HepG2 (cell line): Measurements from ENCODE around the gene UBAC2. TPM values are rescaled to one million over a fixed set of nuclear protein-coding genes. Genes with fewer than 3 reads are reported as not detected.
A peak's percentile ranks its signal among the peaks of the same experiment; 100 is the strongest.

Experiments
- ATAC-seq: fragments of 200-7000 bp; cut with Tn5 transposase; 3 replicates; pipeline ENCODE4 v1.9.1; 2020; ENCODE audit warnings: mild to moderate bottlenecking, moderate library complexity
- BruUV-seq: library from RNA; stranded (reverse); fragments of 400-500 nt; replicated peaks from 2 replicates; lab custom pipeline; 2021; lab: Mats Ljungman, UMichigan
- CTCF ChIA-PET: fragments of 300-600 bp; formaldehyde crosslinking; extraction: SDS; loops from one replicate; lab custom pipeline; 2021; ENCODE audit warnings: low total read pairs, inconsistent platforms, low intra/inter-chr PET ratio; lab: Yijun Ruan, JAX
- POLR2A ChIA-PET: fragments of 350-600 bp; sonication (Branson Sonifier 250); formaldehyde crosslinking; loops from one replicate; lab custom pipeline; 2020; ENCODE audit warnings: antibody characterized with exemption, inconsistent platforms; lab: Yijun Ruan, JAX
- DNase-seq: peaks from one replicate; pipeline ENCODE4 v3.0.0-alpha.2; 2015; ENCODE audit warnings: low spot score
- FAIRE-seq: peaks from 3 replicates; lab custom pipeline; 2011; peaks lifted over from hg19 to GRCh38; lab: Jason Lieb, UNC
- H2AFZ ChIP-seq: one replicate; pipeline ENCODE4 v1.6.1; 2011; ENCODE audit warnings: low read length, inconsistent platforms
- H3K27ac ChIP-seq: fragments of 300-600 bp; 3 replicates; pipeline ENCODE4 v1.8.0; 2011; ENCODE audit warnings: mixed run types, mild to moderate bottlenecking, mixed read lengths, low read length, inconsistent platforms; ENCODE audit not compliant: insufficient read depth; ENCODE audit errors: extremely low read length
- H3K27me3 ChIP-seq, 2 experiments: fragments of 200-600 bp in 1 of 2; 2 replicates in 1 of 2; 3 replicates in 1 of 2; pipeline versions ENCODE4 v1.6.0 to v1.8.0; 2011; ENCODE audit warnings: low read length in 2 of 2, mild to moderate bottlenecking in 2 of 2, moderate library complexity in 2 of 2, inconsistent platforms in 1 of 2; ENCODE audit not compliant: insufficient read depth in 2 of 2, control insufficient read depth in 1 of 2
- H3K36me3 ChIP-seq, 2 experiments: fragments of 200-600 bp in 1 of 2; replicated peaks in 1 of 2; 2 replicates in 1 of 2; 3 replicates in 1 of 2; pipeline versions ENCODE4 v1.5.1 to v1.8.0; 2011; ENCODE audit warnings: low read length in 2 of 2, inconsistent platforms in 1 of 2; ENCODE audit not compliant: insufficient read depth in 2 of 2, control insufficient read depth in 1 of 2
- H3K4me1 ChIP-seq: 2 replicates; pipeline ENCODE4 v1.5.1; 2012; ENCODE audit warnings: low read length, inconsistent platforms; ENCODE audit not compliant: insufficient read depth
- H3K4me2 ChIP-seq: 2 replicates; pipeline ENCODE4 v1.6.0; 2011; ENCODE audit warnings: low read depth, low read length, inconsistent platforms
- H3K4me3 ChIP-seq, 3 experiments: fragments of 200-600 bp in 1 of 3; sonication (generic), shearing (Covaris generic) in 1 of 3; replicated peaks in 1 of 3; 2 replicates each; pipeline ENCODE4 v1.5.1; 2011 to 2016; ENCODE audit warnings: low read length in 3 of 3, inconsistent platforms in 2 of 3, low read depth in 2 of 3, mild to moderate bottlenecking in 2 of 3, control low read depth in 1 of 3, mixed read lengths in 1 of 3; ENCODE audit not compliant: insufficient read depth in 1 of 3
- H3K79me2 ChIP-seq: one replicate; pipeline ENCODE4 v1.6.1; 2011; ENCODE audit warnings: low read length, inconsistent platforms; ENCODE audit not compliant: insufficient read depth
- H3K9ac ChIP-seq: 2 replicates; pipeline ENCODE4 v1.6.0; 2011; ENCODE audit warnings: mild to moderate bottlenecking, low read depth, low read length, inconsistent platforms; ENCODE audit not compliant: insufficient read depth
- H3K9me3 ChIP-seq: 2 replicates; pipeline ENCODE4 v1.5.1; 2012; ENCODE audit warnings: mild to moderate bottlenecking, low read length
- H4K20me1 ChIP-seq: 2 replicates; pipeline ENCODE4 v1.6.0; 2011; ENCODE audit warnings: inconsistent platforms, mild to moderate bottlenecking, low read length, moderate library complexity; ENCODE audit not compliant: insufficient read depth
- FOSL2 ChIP-seq: sonication (generic); formaldehyde crosslinking; IDR thresholded peaks from 2 replicates; pipeline ENCODE4 v1.4.0; 2020; ENCODE audit warnings: missing genetic modification reagents
- JUN ChIP-seq: sonication (generic); formaldehyde crosslinking; IDR thresholded peaks from 2 replicates; pipeline ENCODE4 v1.4.0; 2020; ENCODE audit warnings: mild to moderate bottlenecking, missing genetic modification reagents
- MAFF ChIP-seq: IDR thresholded peaks from 2 replicates; pipeline ENCODE4 v1.6.1; 2011; ENCODE audit warnings: low read depth, low read length, improper control_type of control experiment
- MAFK ChIP-seq, 2 experiments: IDR thresholded peaks in 1 of 2; conservative IDR thresholded peaks in 1 of 2; 2 replicates each; pipeline ENCODE4 v1.6.1; 2011; ENCODE audit warnings: improper control_type of control experiment in 2 of 2, low read length in 2 of 2
- MIER3 ChIP-seq: IDR thresholded peaks from 2 replicates; pipeline ENCODE4 v1.6.1; 2016; ENCODE audit warnings: missing compliant biosample characterization, borderline replicate concordance
- RFX5 ChIP-seq: IDR thresholded peaks from 2 replicates; pipeline ENCODE4 v1.6.1; 2011; ENCODE audit warnings: low read depth, low read length, improper control_type of control experiment
- SRY ChIP-seq: sonication (generic); formaldehyde crosslinking; IDR thresholded peaks from 2 replicates; pipeline ENCODE4 v1.8.0; 2022; ENCODE audit warnings: mild to moderate bottlenecking, missing genetic modification reagents
- ZNF12 ChIP-seq: sonication (generic); formaldehyde crosslinking; IDR thresholded peaks from 2 replicates; pipeline ENCODE4 v1.5.0; 2020; ENCODE audit warnings: missing genetic modification reagents
- ZNF3 ChIP-seq: IDR thresholded peaks from 2 replicates; pipeline ENCODE4 v1.7.0; 2017; ENCODE audit warnings: inconsistent platforms
- ZNF501 ChIP-seq: sonication (generic); formaldehyde crosslinking; IDR thresholded peaks from 2 replicates; pipeline ENCODE4 v1.5.1; 2020; ENCODE audit warnings: mild to moderate bottlenecking, moderate library complexity, missing genetic modification reagents
- ZNF512B ChIP-seq: sonication (generic); formaldehyde crosslinking; IDR thresholded peaks from 2 replicates; pipeline ENCODE4 v1.5.1; 2020; ENCODE audit warnings: missing genetic modification reagents, mild to moderate bottlenecking, borderline replicate concordance
- ZNF556 ChIP-seq: sonication (generic); formaldehyde crosslinking; IDR thresholded peaks from 2 replicates; pipeline ENCODE4 v1.4.0; 2020; ENCODE audit warnings: mild to moderate bottlenecking, missing genetic modification reagents, borderline replicate concordance
- ZNF674 ChIP-seq: sonication (generic); formaldehyde crosslinking; IDR thresholded peaks from 2 replicates; pipeline ENCODE4 v1.5.0; 2020; ENCODE audit warnings: low read depth, mild to moderate bottlenecking, missing genetic modification reagents
- ZNF749 ChIP-seq: sonication (generic); formaldehyde crosslinking; IDR thresholded peaks from 2 replicates; pipeline ENCODE4 v1.8.0; 2022; ENCODE audit warnings: mild to moderate bottlenecking, missing genetic modification reagents, moderate library complexity, borderline replicate concordance
- in situ Hi-C: cut with HindIII; loops from 2 replicates; pipeline ENCODE4 v1.10.0; 2017; ENCODE audit warnings: low pct_unique_long_range_greater_than_20kb; ENCODE audit not compliant: extremely low pct_ligation_motif_present
- intact Hi-C: fragments of 100-400 bp; cut with micrococcal nuclease; formaldehyde crosslinking; loops from one replicate; pipeline ENCODE4 v1.10.0; 2022; ENCODE audit not compliant: unreplicated experiment
- polyA plus RNA-seq, 8 experiments: library from polyadenylated mRNA; depleted of rRNA in 3 of 8; stranded (reverse) in 7 of 8; unstranded in 1 of 8; fragments of >200 nt; fragmentation: Illumina TruSeq in 4 of 8; extraction: Trizol in 4 of 8; gene quantifications; 2 replicates each; pipeline versions ENCODE4 v1.2.1 to v1.2.3, GENCODE V29; 2011 to 2016; ENCODE audit warnings: low read depth in 4 of 8, missing spikeins in 1 of 8, mixed read lengths in 1 of 8; ENCODE audit not compliant: insufficient read depth in 1 of 8
- total RNA-seq, 5 experiments: library from RNA; depleted of rRNA; stranded (reverse); fragments of >200 nt; fragmentation: Illumina TruSeq; extraction: Trizol; gene quantifications; 2 replicates each; pipeline ENCODE4 v1.2.3, GENCODE V29; 2016; ENCODE audit warnings: low read depth in 1 of 5
- TF ChIP-seq, protein P1 (sequence below): sonication (generic); formaldehyde crosslinking; IDR thresholded peaks from 2 replicates; pipeline ENCODE4 v1.8.0; 2022; ENCODE audit warnings: missing genetic modification reagents, mild to moderate bottlenecking, borderline replicate concordance
- TF ChIP-seq, protein P2 (sequence below): sonication (generic); formaldehyde crosslinking; conservative IDR thresholded peaks from 2 replicates; pipeline ENCODE4 v1.8.1; 2023; ENCODE audit warnings: missing genetic modification reagents
- TF ChIP-seq, protein P3 (sequence below): IDR thresholded peaks from 2 replicates; pipeline ENCODE4 v1.6.1; 2016; ENCODE audit warnings: low read depth

Gene UBAC2
- total and polyA plus RNA-seq, 2 of the 13 experiments (the other 11 are each of a cell fraction or from before 2014, with no cell fraction given): 61.3 to 80.8 TPM

GRCh38 chr13:99217461-99218110 is 16.9 kb downstream of the UBAC2 start (continued):
- TF ChIP-seq, protein P1, sequence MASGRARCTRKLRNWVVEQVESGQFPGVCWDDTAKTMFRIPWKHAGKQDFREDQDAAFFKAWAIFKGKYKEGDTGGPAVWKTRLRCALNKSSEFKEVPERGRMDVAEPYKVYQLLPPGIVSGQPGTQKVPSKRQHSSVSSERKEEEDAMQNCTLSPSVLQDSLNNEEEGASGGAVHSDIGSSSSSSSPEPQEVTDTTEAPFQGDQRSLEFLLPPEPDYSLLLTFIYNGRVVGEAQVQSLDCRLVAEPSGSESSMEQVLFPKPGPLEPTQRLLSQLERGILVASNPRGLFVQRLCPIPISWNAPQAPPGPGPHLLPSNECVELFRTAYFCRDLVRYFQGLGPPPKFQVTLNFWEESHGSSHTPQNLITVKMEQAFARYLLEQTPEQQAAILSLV (CRISPR knock-in tag): no peak
- no peak for TF ChIP-seq ZNF512B (CRISPR knock-in tag)
- TF ChIP-seq FOSL2 (CRISPR knock-in tag): no peak

- FAIRE-seq (no peak), ATAC-seq (no peak), DNase-seq (no peak)
- H3K79me2 ChIP-seq: peaks cover 81% of the 10 kb centered on the region
- in situ Hi-C loops: no loop called here
- intact Hi-C loops: no loop called here
- no peak overlapping the region for H3K27ac ChIP-seq
- no peak overlapping the region for H2AFZ ChIP-seq
- peaks cover 3% of the 10 kb centered on the region for H4K20me1 ChIP-seq
- no peaks in the 10 kb centered on the region for H3K4me1 ChIP-seq
- peaks cover 0 to 15% of the 10 kb centered on the region in 2 experiments; a peak in 3 of 5 replicates for H3K36me3 ChIP-seq
- no peak overlapping the region for H3K4me3 ChIP-seq
- no peaks in the 10 kb centered on the region for H3K9me3 ChIP-seq
- ChIA-PET CTCF (no interaction called here), POLR2A (interaction anchor here (1.1 kb wide), 1 partner anchor 16 kb away, joined by 4 read pairs; no protein-coding TSS in a partner anchor)
- H3K27me3 ChIP-seq: no peaks in the 10 kb centered on the region
- no peak overlapping the region for H3K4me2 ChIP-seq
- no peak overlapping the region for H3K9ac ChIP-seq
- no TSS peak for BruUV-seq
- TF ChIP-seq MAFK (conservative IDR thresholded peaks at IDR 0.05 in 1 of 2, IDR thresholded peaks at IDR 0.05 in 1 of 2; ENCODE audit: low read length in 2 of 2) (peak; percentile 57 to 63), JUN (no peak), ZNF749 (CRISPR knock-in tag) (no peak), ZNF674 (CRISPR knock-in tag) (no peak), MAFF (peak; percentile 40), MIER3 (CRISPR knock-in tag) (no peak), RFX5 (no peak), ZNF12 (CRISPR knock-in tag) (no peak), SRY (CRISPR knock-in tag) (no peak), ZNF3 (CRISPR knock-in tag) (no peak), ZNF501 (CRISPR knock-in tag) (no peak), ZNF556 (no peak)
- TF ChIP-seq, protein P2, sequence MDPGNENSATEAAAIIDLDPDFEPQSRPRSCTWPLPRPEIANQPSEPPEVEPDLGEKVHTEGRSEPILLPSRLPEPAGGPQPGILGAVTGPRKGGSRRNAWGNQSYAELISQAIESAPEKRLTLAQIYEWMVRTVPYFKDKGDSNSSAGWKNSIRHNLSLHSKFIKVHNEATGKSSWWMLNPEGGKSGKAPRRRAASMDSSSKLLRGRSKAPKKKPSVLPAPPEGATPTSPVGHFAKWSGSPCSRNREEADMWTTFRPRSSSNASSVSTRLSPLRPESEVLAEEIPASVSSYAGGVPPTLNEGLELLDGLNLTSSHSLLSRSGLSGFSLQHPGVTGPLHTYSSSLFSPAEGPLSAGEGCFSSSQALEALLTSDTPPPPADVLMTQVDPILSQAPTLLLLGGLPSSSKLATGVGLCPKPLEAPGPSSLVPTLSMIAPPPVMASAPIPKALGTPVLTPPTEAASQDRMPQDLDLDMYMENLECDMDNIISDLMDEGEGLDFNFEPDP (CRISPR knock-in tag): no peak
- TF ChIP-seq, protein P3, sequence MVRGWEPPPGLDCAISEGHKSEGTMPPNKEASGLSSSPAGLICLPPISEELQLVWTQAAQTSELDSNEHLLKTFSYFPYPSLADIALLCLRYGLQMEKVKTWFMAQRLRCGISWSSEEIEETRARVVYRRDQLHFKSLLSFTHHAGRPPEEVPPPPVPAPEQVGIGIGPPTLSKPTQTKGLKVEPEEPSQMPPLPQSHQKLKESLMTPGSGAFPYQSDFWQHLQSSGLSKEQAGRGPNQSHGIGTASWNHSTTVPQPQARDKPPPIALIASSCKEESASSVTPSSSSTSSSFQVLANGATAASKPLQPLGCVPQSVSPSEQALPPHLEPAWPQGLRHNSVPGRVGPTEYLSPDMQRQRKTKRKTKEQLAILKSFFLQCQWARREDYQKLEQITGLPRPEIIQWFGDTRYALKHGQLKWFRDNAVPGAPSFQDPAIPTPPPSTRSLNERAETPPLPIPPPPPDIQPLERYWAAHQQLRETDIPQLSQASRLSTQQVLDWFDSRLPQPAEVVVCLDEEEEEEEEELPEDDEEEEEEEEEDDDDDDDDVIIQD: no peak
Measured at GRCh38 chr13:99218126-99218525, 17.5 kb downstream of the UBAC2 start.
